Mononuclear cell (primary cell): ENCODE measurements around the gene TRIP10. TPM values are rescaled to one million over a fixed set of nuclear protein-coding genes. Genes with fewer than 3 reads are reported as not detected.
A peak's percentile ranks its signal among the peaks of the same experiment; 100 is the strongest.
"Not testable (repeated sequence)": the region's sequence is repeated elsewhere in the genome, so short reads cannot be mapped to it uniquely, and the experiment has no call there.

Experiments
- H3K27me3 ChIP-seq: 2 replicates; pipeline ENCODE4 v1.6.0; 2011; ENCODE audit warnings: low read length, control low read depth; ENCODE audit not compliant: insufficient read depth
- H3K4me1 ChIP-seq: 2 replicates; pipeline ENCODE4 v1.5.1; 2011; ENCODE audit warnings: mild to moderate bottlenecking, low read length, control low read depth; ENCODE audit not compliant: insufficient read depth
- H3K4me3 ChIP-seq: 2 replicates; pipeline ENCODE4 v1.5.1; 2011; ENCODE audit warnings: mild to moderate bottlenecking, low read length, moderate library complexity
- H3K9me3 ChIP-seq: 2 replicates; pipeline ENCODE4 v1.5.1; 2011; ENCODE audit warnings: low read depth, mild to moderate bottlenecking, control low read depth, low read length
- total RNA-seq: library from RNA; depleted of rRNA; stranded (reverse); fragments of >200 nt; gene quantifications from one replicate; pipeline ENCODE4 v1.2.3, GENCODE V29; 2012

TRIP10 gene
- total RNA-seq, 1 donor = 4.2 TPM

- Histone ChIP-seq H3K4me1 (peaks cover 54% of the 10 kb centered on the region), H3K4me3 (peak overlapping the region; percentile 36), H3K27me3 (no peaks in the 10 kb centered on the region), H3K9me3 (no peaks in the 10 kb centered on the region)
Observed at GRCh38 chr19:6739883-6740588, 556 bp downstream of the TRIP10 start.

GRCh38 chr19:6740589-6741343 lies 1.3 kb downstream of the TRIP10 start:
- peak overlapping the region; percentile 19 for H3K4me3 ChIP-seq
- H3K4me1 ChIP-seq = peaks cover 48% of the 10 kb centered on the region
- H3K27me3 ChIP-seq = no peaks in the 10 kb centered on the region
- H3K9me3 ChIP-seq = no peaks in the 10 kb centered on the region

GRCh38 chr19:6743066-6743465 lies 3.6 kb downstream of the TRIP10 start:
- Histone ChIP-seq H3K27me3 (no peaks in the 10 kb centered on the region), H3K9me3 (no peaks in the 10 kb centered on the region), H3K4me3 (no peak overlapping the region), H3K4me1 (peaks cover 33% of the 10 kb centered on the region)

GRCh38 chr19:6743714-6744380 lies 4.4 kb downstream of the TRIP10 start:
- Histone ChIP-seq H3K27me3 (no peaks in the 10 kb centered on the region), H3K4me3 (no peak overlapping the region), H3K9me3 (no peaks in the 10 kb centered on the region), H3K4me1 (peaks cover 26% of the 10 kb centered on the region)

GRCh38 chr19:6744381-6745301 lies 5.2 kb downstream of the TRIP10 start:
- peaks cover 21% of the 10 kb centered on the region for H3K4me1 ChIP-seq
- no peaks in the 10 kb centered on the region for H3K9me3 ChIP-seq
- no peak overlapping the region for H3K4me3 ChIP-seq

GRCh38 chr19:6745965-6746364 lies 6.5 kb downstream of the TRIP10 start:
- Histone ChIP-seq H3K9me3 (no peaks in the 10 kb centered on the region), H3K27me3 (no peaks in the 10 kb centered on the region), H3K4me3 (no peak overlapping the region), H3K4me1 (peaks cover 7% of the 10 kb centered on the region)

More at GRCh38 chr19:6744381-6745301, 5.2 kb downstream of the TRIP10 start:
- H3K27me3 ChIP-seq = no peaks in the 10 kb centered on the region

- H3K4me3 ChIP-seq, H3K9me3 ChIP-seq, H3K4me1 ChIP-seq, H3K27me3 ChIP-seq: not testable (repeated sequence)
Observed at GRCh38 chr19:6748543-6748942, 9.1 kb downstream of the TRIP10 start.

GRCh38 chr19:6750062-6750461 lies 10.6 kb downstream of the TRIP10 start:
- H3K4me1 ChIP-seq = peaks cover 15% of the 10 kb centered on the region
- no peak overlapping the region for H3K4me3 ChIP-seq
- H3K9me3 ChIP-seq = no peaks in the 10 kb centered on the region
- H3K27me3 ChIP-seq = no peaks in the 10 kb centered on the region

GRCh38 chr19:6751189-6751588 lies 11.7 kb downstream of the TRIP10 start:
- H3K27me3 ChIP-seq = no peaks in the 10 kb centered on the region
- H3K4me3 ChIP-seq = no peak overlapping the region
- no peaks in the 10 kb centered on the region for H3K9me3 ChIP-seq
- H3K4me1 ChIP-seq = peaks cover 15% of the 10 kb centered on the region

GRCh38 chr19:6752256-6753177 lies 13.0 kb downstream of the TRIP10 start:
- no peaks in the 10 kb centered on the region for H3K27me3 ChIP-seq
- H3K4me1 ChIP-seq = peaks cover 15% of the 10 kb centered on the region
- H3K4me3 ChIP-seq = no peak overlapping the region
- H3K9me3 ChIP-seq = no peaks in the 10 kb centered on the region

GRCh38 chr19:6753178-6754031 lies 13.9 kb downstream of the TRIP10 start:
- peaks cover 15% of the 10 kb centered on the region for H3K4me1 ChIP-seq
- H3K4me3 ChIP-seq = peak overlapping the region; percentile 28
- no peaks in the 10 kb centered on the region for H3K9me3 ChIP-seq
- no peaks in the 10 kb centered on the region for H3K27me3 ChIP-seq

GRCh38 chr19:6754136-6754535 lies 14.7 kb downstream of the TRIP10 start:
- H3K27me3 ChIP-seq = no peaks in the 10 kb centered on the region

More at GRCh38 chr19:6754136-6754535, 14.7 kb downstream of the TRIP10 start:
- H3K9me3 ChIP-seq = no peaks in the 10 kb centered on the region
- H3K4me3 ChIP-seq = no peak overlapping the region
- H3K4me1 ChIP-seq = peaks cover 15% of the 10 kb centered on the region
